Small intestine (tissue), 7 donors: ENCODE results near the gene JSRP1. TPM values are rescaled to one million over a fixed set of nuclear protein-coding genes. Genes with fewer than 3 reads are reported as not detected.

ENCODE experiments used
- DNase-seq, 2 donors: peaks; one replicate each; pipeline versions ENCODE4 v3.0.0 to v3.0.0-alpha.2; 2013
- FAIRE-seq: peaks from 2 replicates; lab custom pipeline; 2012; peaks lifted over from hg19 to GRCh38; lab: Jason Lieb, UNC
- H3K27ac ChIP-seq, 3 donors: one replicate each; pipeline ENCODE4 v1.5.1; 2013; ENCODE audit warnings: low read length in 2 of 3, mild to moderate bottlenecking in 2 of 3, control low read depth in 1 of 3, inconsistent platforms in 1 of 3, low read depth in 1 of 3, moderate library complexity in 1 of 3
- H3K27me3 ChIP-seq, 3 donors: one replicate each; pipeline ENCODE4 v1.6.1; 2013; ENCODE audit warnings: low read length in 3 of 3, inconsistent platforms in 1 of 3; ENCODE audit not compliant: control insufficient read depth in 3 of 3, insufficient read depth in 3 of 3
- H3K36me3 ChIP-seq, 3 donors: one replicate each; pipeline ENCODE4 v1.6.1; 2013; ENCODE audit warnings: low read length in 3 of 3, inconsistent platforms in 1 of 3, low read depth in 1 of 3, mild to moderate bottlenecking in 1 of 3, moderate library complexity in 1 of 3; ENCODE audit not compliant: control insufficient read depth in 3 of 3, insufficient read depth in 2 of 3
- H3K4me1 ChIP-seq, 3 donors: one replicate each; pipeline ENCODE4 v1.6.1; 2013; ENCODE audit warnings: low read length in 2 of 3, inconsistent platforms in 1 of 3, low read depth in 1 of 3, mild to moderate bottlenecking in 1 of 3, moderate library complexity in 1 of 3; ENCODE audit not compliant: control insufficient read depth in 3 of 3, insufficient read depth in 2 of 3
- H3K4me3 ChIP-seq, 3 donors: one replicate each; pipeline ENCODE4 v1.5.1; 2013; ENCODE audit warnings: low read length in 3 of 3, control low read depth in 1 of 3, inconsistent platforms in 1 of 3, low read depth in 1 of 3, mild to moderate bottlenecking in 1 of 3, moderate library complexity in 1 of 3
- H3K9me3 ChIP-seq, 2 donors: one replicate each; pipeline ENCODE4 v1.6.1; 2013; ENCODE audit warnings: low read depth in 1 of 2, low read length in 1 of 2; ENCODE audit not compliant: control insufficient read depth in 2 of 2, insufficient read depth in 1 of 2
- WGBS, 3 donors: extraction: QIAGEN DNeasy Blood & Tissue Kit; methylation state at CpG; one replicate each; pipeline ENCODE4 v1.1.7; 2013; 5-methylcytosine and 5-hydroxymethylcytosine counted together
- polyA plus RNA-seq, 4 donors: library from polyadenylated mRNA; stranded (reverse) in 3 of 4; unstranded in 1 of 4; fragments of 200-250 nt in 3 of 4; fragments of 120-200 nt in 1 of 4; gene quantifications; one replicate each; pipeline versions ENCODE4 v1.2.1 to v1.2.3, GENCODE V29; 2013
- donor health status: healthy with polysubstance abuse.
- donor health status: control.
- donor health status: control.
- donor health status: Bipolar disorder and iron deficiency.
- donor health status: healthy.

Gene JSRP1
- polyA plus RNA-seq, 4 donors = 0.69 to 2.4 (median 1.6) TPM

DNA sequence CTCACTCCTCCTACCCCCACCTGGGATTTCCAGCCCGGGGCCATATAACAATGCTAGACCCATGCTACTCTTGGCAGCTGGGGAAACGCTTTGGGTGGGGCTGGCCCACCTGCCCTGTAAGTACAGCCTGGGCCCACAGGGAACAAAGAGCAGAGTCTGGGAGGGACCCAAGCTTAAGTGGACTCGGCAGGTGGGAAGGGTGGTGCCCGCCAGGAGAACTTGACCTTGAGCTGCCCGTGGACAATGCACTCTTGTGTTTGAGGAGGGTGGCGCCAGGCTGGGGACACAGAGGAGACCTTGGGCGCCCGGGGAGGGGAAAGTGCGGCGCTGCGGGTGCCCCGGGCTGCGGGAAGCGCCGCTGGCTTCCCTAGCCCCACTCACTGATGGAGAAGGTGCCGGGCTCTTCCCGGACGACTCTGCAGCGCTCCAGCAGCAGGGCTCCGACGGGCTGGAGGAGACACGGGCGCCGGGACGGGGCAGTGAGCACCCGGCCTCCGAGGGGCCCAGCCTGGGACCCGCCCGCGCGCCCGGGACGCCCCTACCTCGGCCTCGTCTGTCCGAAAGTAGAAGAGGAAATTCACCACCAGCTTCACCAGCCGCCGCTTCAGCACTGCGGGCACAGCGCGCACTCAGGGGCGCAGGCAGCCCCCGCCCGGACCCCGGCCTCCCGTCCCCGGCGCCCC lies 20.7 kb downstream of the JSRP1 start:
- peaks cover 0 to 2% of the 10 kb centered on the region in 2 donors for H3K9me3 ChIP-seq
- FAIRE-seq (no peak), DNase-seq (peak; percentile 93 to 97)
- H3K4me3 ChIP-seq = peak overlapping the region; percentile 71 to 98 (median 83)
- H3K27me3 ChIP-seq = no peaks in the 10 kb centered on the region
- 0 to 1% (median 0%) methylated on average over 28 to 48 of the region's 48 CpGs for WGBS, 3 donors
- H3K36me3 ChIP-seq = peaks cover 4 to 72% (median 5%) of the 10 kb centered on the region in 3 donors
- peak overlapping the region; percentile 97 to 100 (median 99) for H3K27ac ChIP-seq
- peaks cover 4 to 59% (median 6%) of the 10 kb centered on the region in 3 donors for H3K4me1 ChIP-seq

DNA sequence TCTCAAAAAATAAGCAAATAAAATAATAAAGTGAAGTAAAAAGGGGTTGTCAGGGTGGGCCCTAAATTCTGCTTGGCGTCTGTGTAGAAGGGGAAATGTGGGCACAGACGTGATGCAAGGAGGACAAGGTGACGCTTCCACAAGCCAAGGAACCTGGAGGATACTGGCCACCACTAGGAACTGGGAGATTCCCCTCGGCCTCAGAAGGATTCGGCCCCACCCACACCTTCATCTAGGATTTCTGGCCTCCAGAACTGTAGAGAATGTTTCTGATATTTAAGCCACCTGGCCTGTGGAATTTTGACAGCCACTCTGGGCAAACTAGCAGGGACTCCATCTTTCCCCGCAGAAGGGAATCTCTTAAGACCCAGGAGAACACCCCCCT lies 21.2 kb downstream of the JSRP1 start:
- peak overlapping the region; percentile 97 to 100 (median 99) for H3K27ac ChIP-seq
- peaks cover 4 to 53% (median 6%) of the 10 kb centered on the region in 3 donors for H3K4me1 ChIP-seq
- H3K9me3 ChIP-seq = peaks cover 0 to 2% of the 10 kb centered on the region in 2 donors
- peak overlapping the region; percentile 71 to 98 (median 83) for H3K4me3 ChIP-seq
- no peaks in the 10 kb centered on the region for H3K27me3 ChIP-seq
- peaks cover 8 to 72% (median 9%) of the 10 kb centered on the region in 3 donors for H3K36me3 ChIP-seq
- WGBS, 3 donors = 12 to 42% (median 23%) methylated on average over 6 of the region's 6 CpGs
- no peak for DNase-seq
- FAIRE-seq = no peak

DNA sequence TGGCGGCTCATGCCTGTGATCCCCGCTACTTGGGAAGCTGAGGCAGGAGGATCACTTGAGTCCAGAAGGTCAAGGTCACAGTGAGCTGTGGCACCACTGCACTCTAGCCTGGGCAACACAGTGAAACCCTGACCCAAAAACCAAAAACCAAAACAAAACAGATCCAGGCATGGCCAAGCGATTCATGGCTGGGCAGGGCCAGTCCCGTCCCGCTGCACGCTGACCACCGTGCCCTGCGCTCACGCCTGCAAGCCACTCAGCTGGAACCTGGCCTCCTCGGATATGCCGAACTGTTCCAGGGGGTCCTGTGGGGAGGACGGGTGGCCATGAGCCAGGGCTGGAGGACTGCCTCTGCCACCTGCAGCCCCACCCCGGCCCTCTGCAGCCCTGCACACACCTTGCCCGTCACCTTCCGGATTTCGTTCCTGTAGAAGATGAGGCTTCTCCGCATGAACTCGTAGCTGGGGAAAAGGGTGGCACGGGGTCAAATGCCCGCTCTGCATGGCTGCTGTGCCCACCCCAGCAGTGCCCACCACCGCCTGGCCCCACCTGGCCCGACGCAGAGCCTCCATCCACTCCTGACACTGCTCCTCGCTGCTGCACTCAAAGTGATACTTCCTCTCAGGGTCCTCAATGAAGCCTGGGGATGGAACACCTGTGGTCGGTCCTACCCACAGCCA lies 22.5 kb downstream of the JSRP1 start:
- DNase-seq = no peak
- peaks cover 4 to 43% (median 6%) of the 10 kb centered on the region in 3 donors for H3K4me1 ChIP-seq
- H3K36me3 ChIP-seq = peaks cover 15 to 78% (median 20%) of the 10 kb centered on the region in 3 donors
- FAIRE-seq = no peak
- 42 to 75% (median 58%) methylated on average over 23 to 25 of the region's 25 CpGs for WGBS, 3 donors
- no peak overlapping the region for H3K4me3 ChIP-seq
- H3K27ac ChIP-seq = peak overlapping the region in 2 of 3 donors; percentile 99 to 100
- peaks cover 0 to 2% of the 10 kb centered on the region in 2 donors for H3K9me3 ChIP-seq
- no peaks in the 10 kb centered on the region for H3K27me3 ChIP-seq

DNA sequence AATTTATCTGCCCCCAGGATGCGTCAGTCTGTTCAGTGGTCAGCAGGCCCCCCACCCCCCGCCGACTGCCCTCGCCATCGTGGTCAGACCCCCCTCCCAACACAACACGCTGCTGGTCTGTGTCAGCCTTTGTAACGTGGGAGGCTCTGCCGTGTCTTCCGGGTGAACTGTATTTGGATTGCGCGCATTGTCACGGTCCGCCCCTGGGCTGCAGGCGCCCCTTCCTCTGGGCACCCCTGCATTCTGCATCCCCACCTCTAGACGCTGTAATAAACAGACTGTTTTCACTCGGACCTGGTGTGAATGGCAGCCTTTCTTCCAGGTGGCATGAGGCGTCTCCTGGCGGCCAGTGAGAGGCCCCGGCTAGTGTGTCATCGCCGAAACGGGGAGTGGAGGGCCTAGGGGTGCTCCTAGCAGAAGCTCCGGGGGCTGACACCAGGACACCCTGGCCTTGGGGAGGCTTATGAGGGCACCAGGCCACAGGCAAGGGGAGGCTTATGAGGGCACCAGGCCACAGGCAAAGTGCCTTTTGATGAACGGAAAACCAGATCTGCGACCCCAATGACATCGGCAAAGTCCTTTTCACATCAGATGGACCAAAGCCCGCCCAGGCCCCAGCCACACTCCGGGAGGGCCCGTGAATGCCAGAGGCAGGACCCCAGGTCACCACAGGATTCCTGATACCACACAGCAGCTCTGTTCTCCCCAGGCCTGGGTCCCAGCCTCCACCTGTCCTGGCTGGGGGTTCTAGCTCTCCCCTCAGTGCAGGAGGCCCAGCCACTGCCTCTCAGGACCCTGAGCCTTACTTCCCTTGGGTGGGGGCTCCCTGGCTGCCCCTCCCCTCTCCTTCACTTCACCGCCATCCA lies 23.7 kb downstream of the JSRP1 start:
- peak overlapping the region in 2 of 3 donors; percentile 40 to 43 for H3K27ac ChIP-seq
- peaks cover 0 to 32% (median 1%) of the 10 kb centered on the region in 3 donors for H3K4me1 ChIP-seq
- WGBS, 3 donors = 63 to 72% (median 71%) methylated on average over 30 of the region's 30 CpGs
- no peaks in the 10 kb centered on the region for H3K27me3 ChIP-seq
- peaks cover 0 to under 1% of the 10 kb centered on the region in 2 donors for H3K9me3 ChIP-seq
- H3K4me3 ChIP-seq = no peak overlapping the region
- H3K36me3 ChIP-seq = peaks cover 15 to 80% (median 23%) of the 10 kb centered on the region in 3 donors
- no peak for FAIRE-seq
- no peak for DNase-seq

DNA sequence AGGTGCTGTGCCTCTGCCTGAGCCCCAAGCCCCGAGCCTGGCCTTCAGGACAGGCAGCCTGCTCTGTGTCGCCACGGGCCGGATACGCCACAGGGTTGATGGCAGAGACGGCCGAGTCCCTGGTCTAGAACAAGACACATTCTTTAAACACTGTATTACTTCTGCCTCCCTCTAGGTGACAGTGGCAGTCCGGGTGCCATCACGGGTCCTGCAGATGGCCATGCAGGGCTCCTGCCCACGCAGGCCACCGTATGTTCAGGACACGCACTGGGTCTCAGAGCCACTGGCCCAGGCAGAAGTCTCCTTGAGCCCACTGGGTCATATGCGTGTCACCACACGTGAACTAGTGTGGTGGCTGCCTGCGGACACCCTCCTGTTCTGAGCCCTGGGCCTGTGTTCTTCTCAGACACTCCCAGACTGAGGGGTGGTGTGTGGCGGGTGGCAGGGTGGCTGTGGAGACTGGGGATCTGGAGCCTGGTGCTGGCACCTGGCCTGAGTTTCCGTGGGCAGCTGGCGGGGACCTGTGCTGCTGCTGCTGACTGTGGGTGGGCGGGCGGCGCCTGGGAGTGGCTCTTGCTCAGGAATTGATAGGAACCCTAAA lies 24.5 kb downstream of the JSRP1 start:
- no peaks in the 10 kb centered on the region for H3K27me3 ChIP-seq
- no peak overlapping the region for H3K4me3 ChIP-seq
- peaks cover 15 to 82% (median 28%) of the 10 kb centered on the region in 3 donors for H3K36me3 ChIP-seq
- peaks cover 0 to 28% (median 0%) of the 10 kb centered on the region in 3 donors for H3K4me1 ChIP-seq
- no peak for FAIRE-seq
- DNase-seq = no peak
- H3K27ac ChIP-seq = peak overlapping the region in 1 of 3 donors; percentile 40
- 55 to 73% (median 60%) methylated on average over 19 to 21 of the region's 21 CpGs for WGBS, 3 donors
- no peaks in the 10 kb centered on the region for H3K9me3 ChIP-seq

DNA sequence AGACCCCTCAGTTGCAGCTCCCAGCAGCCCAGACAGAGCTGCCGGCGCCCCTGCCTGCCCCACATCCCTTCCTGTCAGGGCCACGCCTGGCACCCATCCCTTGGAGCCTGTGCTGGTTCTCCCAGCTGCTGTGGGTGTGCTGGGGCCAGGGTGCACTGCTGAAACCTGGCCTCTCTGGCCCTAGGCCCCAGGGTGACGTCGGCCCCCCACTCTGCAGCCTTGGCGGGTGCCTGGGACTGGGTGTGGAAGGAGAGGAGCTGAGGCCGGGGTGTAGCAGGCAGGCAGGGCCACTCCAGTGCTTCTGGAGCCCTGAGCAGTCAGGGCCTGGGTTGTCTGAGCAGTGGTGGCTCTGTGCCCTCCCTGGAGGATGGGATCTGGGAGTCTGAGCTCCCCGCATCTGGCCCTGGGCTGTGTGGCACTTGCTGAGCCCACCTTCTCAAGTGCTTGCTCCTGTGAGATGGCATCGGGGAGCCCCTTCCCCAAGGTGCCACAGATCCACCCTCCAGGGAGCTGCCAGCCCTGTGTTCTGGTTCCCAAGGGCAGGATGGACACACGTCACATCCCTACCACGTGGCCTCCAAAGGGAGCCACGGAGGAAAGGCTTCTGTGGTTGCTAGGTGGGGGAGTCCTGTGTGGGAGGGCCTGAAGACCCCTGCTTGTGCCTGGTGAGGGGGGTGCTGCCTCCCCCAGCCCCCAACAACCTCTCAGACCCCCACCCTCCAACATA lies 25.2 kb downstream of the JSRP1 start:
- 26 to 61% (median 38%) methylated on average over 11 to 12 of the region's 12 CpGs for WGBS, 3 donors
- no peak for FAIRE-seq
- H3K4me3 ChIP-seq = no peak overlapping the region

DNA sequence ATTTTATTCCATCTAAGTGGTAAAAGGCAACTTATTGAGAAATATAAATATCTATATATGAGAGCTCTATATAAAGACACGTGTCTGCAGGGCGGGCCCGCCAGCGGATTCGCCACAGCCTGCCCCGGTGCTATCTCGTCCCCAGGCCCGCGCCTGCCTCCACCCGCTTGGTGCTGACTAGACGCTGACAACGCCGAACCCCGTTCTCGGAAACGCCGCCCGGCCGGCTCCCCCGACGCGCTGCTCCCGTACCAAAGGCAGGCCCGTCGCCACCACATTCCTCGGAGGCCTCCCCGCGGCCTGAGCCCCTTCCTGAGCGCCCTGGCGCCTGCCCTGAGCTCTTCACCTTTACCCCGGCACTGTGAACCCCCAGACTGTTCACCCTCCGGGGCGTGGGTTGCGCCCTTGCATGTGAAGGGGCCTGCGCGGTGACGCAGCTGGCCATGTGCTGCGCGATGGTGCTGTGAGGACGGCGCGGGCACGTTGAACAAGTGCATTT lies 26.1 kb downstream of the JSRP1 start:
- H3K4me1 ChIP-seq = peaks cover 0 to 26% (median 0%) of the 10 kb centered on the region in 3 donors
- peaks cover 15 to 97% (median 39%) of the 10 kb centered on the region in 3 donors for H3K36me3 ChIP-seq
- H3K4me3 ChIP-seq = no peak overlapping the region
- FAIRE-seq = no peak
- 91 to 94% (median 93%) methylated on average over 39 to 43 of the region's 43 CpGs for WGBS, 3 donors
- no peaks in the 10 kb centered on the region for H3K27me3 ChIP-seq
- DNase-seq = no peak
- H3K9me3 ChIP-seq = no peaks in the 10 kb centered on the region
- no peak overlapping the region for H3K27ac ChIP-seq

More for the DNA sequence above, 25.2 kb downstream of the JSRP1 start:
- H3K9me3 ChIP-seq = no peaks in the 10 kb centered on the region
- H3K27ac ChIP-seq = peak overlapping the region in 2 of 3 donors; percentile 26 to 47
- H3K36me3 ChIP-seq = peaks cover 15 to 89% (median 33%) of the 10 kb centered on the region in 3 donors
- peaks cover 0 to 28% (median 0%) of the 10 kb centered on the region in 3 donors for H3K4me1 ChIP-seq
- H3K27me3 ChIP-seq = no peaks in the 10 kb centered on the region
- DNase-seq = peak in 1 of 2 donors; percentile 58
